Loucy (cell line): ENCODE results near the gene FAM171A2.

ENCODE experiments used
- CTCF ChIP-seq: fragments of 200-600 bp; sonication (generic); conservative IDR thresholded peaks from 2 replicates; pipeline ENCODE4 v1.5.1; 2014; ENCODE audit warnings: mild to moderate bottlenecking, antibody characterized with exemption, low read length
- EZH2phosphoT487 ChIP-seq: fragments of 200-600 bp; IDR thresholded peaks from 2 replicates; pipeline ENCODE4 v1.6.1; 2018; ENCODE audit warnings: antibody characterized with exemption, mild to moderate bottlenecking, moderate library complexity, borderline replicate concordance

GRCh38 chr17:44356241-44356640, 7.4 kb downstream of the FAM171A2 start:
- TF ChIP-seq CTCF (no peak), EZH2phosphoT487 (no peak)
